Adrenal gland (tissue), 12 donors: ENCODE results near the gene PLPP4. TPM values are rescaled to one million over a fixed set of nuclear protein-coding genes. Genes with fewer than 3 reads are reported as not detected.

Experiments used
- DNase-seq, 7 donors: peaks; one replicate each; pipeline ENCODE4 v3.0.0-alpha.2; 2019 to 2020
- H3K27ac ChIP-seq, 5 donors: fragments of 200-600 bp; sonication (generic) in 4 of 5; 1 replicate in 3 of 5; 2 replicates in 2 of 5; pipeline versions ENCODE4 v1.5.1 to v1.8.0; 2016 to 2020; ENCODE audit warnings: mild to moderate bottlenecking in 1 of 5
- H3K27me3 ChIP-seq: fragments of 200-600 bp; 2 replicates; pipeline ENCODE4 v1.8.0; 2021
- H3K36me3 ChIP-seq, 2 donors: fragments of 200-600 bp; replicated peaks in 1 of 2; 1 replicate in 1 of 2; 2 replicates in 1 of 2; pipeline versions ENCODE4 v1.5.1 to v1.8.0; 2018 to 2022
- H3K4me1 ChIP-seq, 2 donors: fragments of 200-600 bp; replicated peaks in 1 of 2; 1 replicate in 1 of 2; 2 replicates in 1 of 2; pipeline versions ENCODE4 v1.5.1 to v1.8.0; 2018 to 2021
- H3K4me3 ChIP-seq, 4 donors: fragments of 200-600 bp; sonication (generic) in 3 of 4; one replicate each; pipeline ENCODE4 v1.5.1; 2016 to 2018
- H3K9me3 ChIP-seq, 3 donors: fragments of 200-600 bp; sonication (generic) in 1 of 3; replicated peaks in 1 of 3; 1 replicate in 2 of 3; 2 replicates in 1 of 3; pipeline versions ENCODE4 v1.5.1 to v1.8.0; 2016 to 2021
- CTCF ChIP-seq, 6 experiments: fragments of 450-650 bp in 4 of 6; fragments of 200-600 bp in 2 of 6; sonication (generic) in 1 of 6; IDR thresholded peaks; 1 replicate in 5 of 6; 2 replicates in 1 of 6; pipeline versions ENCODE4 v1.5.1 to v1.8.0; 2016 to 2021; ENCODE audit warnings: antibody characterized with exemption in 6 of 6, mild to moderate bottlenecking in 2 of 6, moderate library complexity in 1 of 6
- POLR2A ChIP-seq, 2 donors: fragments of 450-650 bp; IDR thresholded peaks; one replicate each; pipeline ENCODE4 v1.6.1; 2017; ENCODE audit warnings: antibody characterized with exemption in 2 of 2, mild to moderate bottlenecking in 2 of 2, moderate library complexity in 1 of 2
- whole genome bisulfite sequencing, 4 donors: extraction: QIAGEN DNeasy Blood & Tissue Kit in 2 of 4; methylation state at CpG; one replicate each; pipeline versions ENCODE4 v1.1.5 to v1.1.7; 2013 to 2017; 5-methylcytosine and 5-hydroxymethylcytosine counted together
- intact Hi-C, 2 donors: fragments of 100-400 bp; cut with DNase I; formaldehyde crosslinking; loops; one replicate each; pipeline versions ENCODE4 v1.14.1 to v1.15.0; 2022 to 2023
- polyA plus RNA-seq, 3 donors: library from polyadenylated mRNA; stranded (reverse); fragments of 200-250 nt in 2 of 3; fragments of 350-450 nt in 1 of 3; fragmentation: Illumina TruSeq in 1 of 3; extraction: RNeasy Lipid Tissue Mini Kit (QIAGEN cat#74804) in 1 of 3; gene quantifications; one replicate each; pipeline ENCODE4 v1.2.3, GENCODE V29; 2013 to 2014
- total RNA-seq, 9 donors: library from RNA; depleted of rRNA in 4 of 9; stranded (reverse); fragments of >200 nt in 4 of 9; fragments of 120-200 nt in 1 of 9; fragmentation: NEBNext Ultra II Directional in 1 of 9; extraction: Animal tissue kit (Norgen Biotek cat#: 25700) in 1 of 9; gene quantifications; one replicate each; pipeline versions ENCODE4 v1.1.0 to v1.2.4, GENCODE V29; 2013 to 2023
- donor health status: healthy with polysubstance abuse.
- donor health status: Bipolar disorder and iron deficiency.
- donor health status: DM: yes; HTN: yes; CAD: no.
- donor health status: DM: no; HTN: no; CAD: no.
- donor health status: DM: no; HTN: no; CAD: no.
- donor health status: DM: yes; HTN: yes; CAD: no.

Gene PLPP4
- total and polyA plus RNA-seq, 12 donors, result 0.09 to 1.4 TPM; not detected in 10

- DNase-seq, result no peak
- no peak overlapping the region for H3K27ac ChIP-seq
- H3K27me3 ChIP-seq, result peaks cover 4% of the 10 kb centered on the region
- H3K4me1 ChIP-seq, result no peaks in the 10 kb centered on the region
- no peaks in the 10 kb centered on the region for H3K9me3 ChIP-seq
- no peaks in the 10 kb centered on the region for H3K36me3 ChIP-seq
- intact Hi-C loops, result no loop called here
- 34 to 57% (median 52%) methylated on average over 3 of the region's 3 CpGs for WGBS, 4 donors
- TF ChIP-seq CTCF (IDR thresholded peaks at IDR 0.05), result no peak
- no peak for TF ChIP-seq POLR2A (IDR thresholded peaks at IDR 0.05)
- H3K4me3 ChIP-seq, result no peak overlapping the region
Observed at GRCh38 chr10:120539076-120539475, 82.0 kb downstream of the PLPP4 start.

GRCh38 chr10:120540486-120540885 lies 83.5 kb downstream of the PLPP4 start:
- Histone ChIP-seq H3K4me1 (no peaks in the 10 kb centered on the region), H3K4me3 (no peak overlapping the region), H3K27ac (no peak overlapping the region), H3K9me3 (no peaks in the 10 kb centered on the region), H3K27me3 (no peaks in the 10 kb centered on the region), H3K36me3 (no peaks in the 10 kb centered on the region)
- TF ChIP-seq CTCF (IDR thresholded peaks at IDR 0.05) (no peak), POLR2A (IDR thresholded peaks at IDR 0.05) (no peak)
- intact Hi-C loops, result no loop called here
- WGBS, 4 donors, result 90 to 96% (median 92%) methylated on average over 3 of the region's 3 CpGs
- no peak for DNase-seq

GRCh38 chr10:120541984-120542383 lies 85.0 kb downstream of the PLPP4 start:
- no peak overlapping the region for H3K4me3 ChIP-seq
- intact Hi-C loops, result no loop called here
- 72 to 91% (median 78%) methylated on average over 4 of the region's 4 CpGs for WGBS, 4 donors

GRCh38 chr10:120542591-120542990 lies 85.6 kb downstream of the PLPP4 start:
- WGBS, 4 donors, result 71 to 80% (median 75%) methylated on average over 7 of the region's 7 CpGs
- no peak overlapping the region for H3K27ac ChIP-seq
- no peaks in the 10 kb centered on the region for H3K27me3 ChIP-seq
- DNase-seq, result no peak
- no peaks in the 10 kb centered on the region for H3K36me3 ChIP-seq
- TF ChIP-seq POLR2A (IDR thresholded peaks at IDR 0.05) (no peak), CTCF (IDR thresholded peaks at IDR 0.05) (no peak)
- H3K9me3 ChIP-seq, result no peaks in the 10 kb centered on the region
- no peak overlapping the region for H3K4me3 ChIP-seq
- no peaks in the 10 kb centered on the region for H3K4me1 ChIP-seq
- intact Hi-C loops, result no loop called here

More at GRCh38 chr10:120541984-120542383, 85.0 kb downstream of the PLPP4 start:
- Histone ChIP-seq H3K27me3 (no peaks in the 10 kb centered on the region), H3K36me3 (no peaks in the 10 kb centered on the region), H3K27ac (no peak overlapping the region), H3K9me3 (no peaks in the 10 kb centered on the region), H3K4me1 (no peaks in the 10 kb centered on the region)
- no peak for DNase-seq
- TF ChIP-seq POLR2A (IDR thresholded peaks at IDR 0.05) (no peak), CTCF (IDR thresholded peaks at IDR 0.05) (no peak)
